Tibial artery (tissue), 4 donors: ENCODE results near the gene ANKRD11.
"Not testable (repeated sequence)": the region's sequence is repeated elsewhere in the genome, so short reads cannot be mapped to it uniquely, and the experiment has no call there.

ENCODE experiments used
- DNase-seq, 2 donors: peaks; one replicate each; pipeline ENCODE4 v3.0.0-alpha.2; 2019
- H3K27ac ChIP-seq, 2 donors: fragments of 200-600 bp; sonication (generic) in 1 of 2; 1 replicate in 1 of 2; 2 replicates in 1 of 2; pipeline ENCODE4 v1.5.1; 2018 to 2019; ENCODE audit warnings: mild to moderate bottlenecking in 1 of 2
- H3K27me3 ChIP-seq, 2 donors: fragments of 200-600 bp; sonication (generic) in 1 of 2; one replicate each; pipeline versions ENCODE4 v1.5.1 to v1.6.0; 2016 to 2019
- H3K36me3 ChIP-seq, 3 donors: fragments of 200-600 bp; sonication (generic) in 2 of 3; one replicate each; pipeline ENCODE4 v1.5.1; 2016 to 2019; ENCODE audit warnings: mild to moderate bottlenecking in 2 of 3
- H3K4me1 ChIP-seq, 4 donors: fragments of 200-600 bp; sonication (generic) in 2 of 4; 1 replicate in 3 of 4; 2 replicates in 1 of 4; pipeline ENCODE4 v1.5.1; 2016 to 2019
- H3K4me3 ChIP-seq, 2 donors: fragments of 200-600 bp; sonication (generic) in 1 of 2; 1 replicate in 1 of 2; 2 replicates in 1 of 2; pipeline ENCODE4 v1.5.1; 2018 to 2019; ENCODE audit warnings: mild to moderate bottlenecking in 2 of 2
- H3K9me3 ChIP-seq, 3 donors: fragments of 200-600 bp; sonication (generic) in 1 of 3; one replicate each; pipeline ENCODE4 v1.5.1; 2016 to 2019
- intact Hi-C: fragments of 100-400 bp; cut with DNase I; formaldehyde crosslinking; loops from one replicate; pipeline ENCODE4 v1.15.0; 2023; ENCODE audit warnings: low total_unique reads
- TF ChIP-seq, protein P1 (sequence below), 2 experiments: fragments of 200-600 bp in 1 of 2; fragments of 450-650 bp in 1 of 2; IDR thresholded peaks; one replicate each; pipeline ENCODE4 v1.5.1; 2017 to 2019; ENCODE audit warnings: antibody characterized with exemption in 2 of 2, mild to moderate bottlenecking in 1 of 2, moderate library complexity in 1 of 2

Gene ANKRD11

DNA sequence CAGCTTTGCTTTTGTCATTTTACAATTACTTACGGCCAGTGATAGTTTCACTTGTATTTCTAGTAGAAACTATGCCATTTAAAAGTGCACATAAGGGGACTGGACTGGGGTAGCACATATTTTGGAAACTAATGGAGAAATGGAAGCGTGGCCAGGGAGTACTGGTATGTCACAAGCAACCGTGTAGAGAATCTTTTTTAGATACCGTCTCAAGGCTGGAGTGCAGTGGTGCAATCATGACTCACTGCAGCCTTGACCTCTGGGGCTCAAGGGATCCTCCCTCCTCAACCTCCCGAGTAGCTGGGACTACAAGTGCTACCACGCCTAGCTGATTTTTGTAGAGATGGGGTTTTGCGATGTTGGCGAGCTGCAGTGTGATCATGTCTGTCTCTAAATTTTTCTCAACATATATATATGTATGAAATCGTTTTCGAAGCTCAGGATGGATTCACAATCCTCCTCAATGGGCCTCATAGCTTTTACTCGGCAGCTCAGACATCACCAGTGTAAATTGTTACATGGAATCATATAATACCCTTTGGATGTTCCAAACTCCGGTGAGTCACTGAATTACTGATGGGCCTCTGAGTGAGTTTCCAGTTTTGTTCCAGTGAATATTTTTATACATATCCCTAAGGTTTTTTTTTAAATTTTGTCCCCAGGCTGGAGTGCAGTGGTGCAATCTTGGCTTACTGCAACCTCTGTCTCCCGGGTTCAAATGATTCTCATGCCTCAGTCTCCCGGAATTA, 221.2 kb downstream of the ANKRD11 start:
- no peak overlapping the region for H3K4me3 ChIP-seq
- no peak overlapping the region for H3K27ac ChIP-seq
- DNase-seq: peak; percentile 60 to 64
- H3K36me3 ChIP-seq: peaks cover 66 to 87% (median 81%) of the 10 kb centered on the region in 3 donors
- H3K4me1 ChIP-seq: no peaks in the 10 kb centered on the region
- no peaks in the 10 kb centered on the region for H3K27me3 ChIP-seq
- H3K9me3 ChIP-seq: no peaks in the 10 kb centered on the region
- TF ChIP-seq, protein P1, sequence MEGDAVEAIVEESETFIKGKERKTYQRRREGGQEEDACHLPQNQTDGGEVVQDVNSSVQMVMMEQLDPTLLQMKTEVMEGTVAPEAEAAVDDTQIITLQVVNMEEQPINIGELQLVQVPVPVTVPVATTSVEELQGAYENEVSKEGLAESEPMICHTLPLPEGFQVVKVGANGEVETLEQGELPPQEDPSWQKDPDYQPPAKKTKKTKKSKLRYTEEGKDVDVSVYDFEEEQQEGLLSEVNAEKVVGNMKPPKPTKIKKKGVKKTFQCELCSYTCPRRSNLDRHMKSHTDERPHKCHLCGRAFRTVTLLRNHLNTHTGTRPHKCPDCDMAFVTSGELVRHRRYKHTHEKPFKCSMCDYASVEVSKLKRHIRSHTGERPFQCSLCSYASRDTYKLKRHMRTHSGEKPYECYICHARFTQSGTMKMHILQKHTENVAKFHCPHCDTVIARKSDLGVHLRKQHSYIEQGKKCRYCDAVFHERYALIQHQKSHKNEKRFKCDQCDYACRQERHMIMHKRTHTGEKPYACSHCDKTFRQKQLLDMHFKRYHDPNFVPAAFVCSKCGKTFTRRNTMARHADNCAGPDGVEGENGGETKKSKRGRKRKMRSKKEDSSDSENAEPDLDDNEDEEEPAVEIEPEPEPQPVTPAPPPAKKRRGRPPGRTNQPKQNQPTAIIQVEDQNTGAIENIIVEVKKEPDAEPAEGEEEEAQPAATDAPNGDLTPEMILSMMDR (IDR thresholded peaks at IDR 0.05): no peak
- intact Hi-C loops: no loop called here

DNA sequence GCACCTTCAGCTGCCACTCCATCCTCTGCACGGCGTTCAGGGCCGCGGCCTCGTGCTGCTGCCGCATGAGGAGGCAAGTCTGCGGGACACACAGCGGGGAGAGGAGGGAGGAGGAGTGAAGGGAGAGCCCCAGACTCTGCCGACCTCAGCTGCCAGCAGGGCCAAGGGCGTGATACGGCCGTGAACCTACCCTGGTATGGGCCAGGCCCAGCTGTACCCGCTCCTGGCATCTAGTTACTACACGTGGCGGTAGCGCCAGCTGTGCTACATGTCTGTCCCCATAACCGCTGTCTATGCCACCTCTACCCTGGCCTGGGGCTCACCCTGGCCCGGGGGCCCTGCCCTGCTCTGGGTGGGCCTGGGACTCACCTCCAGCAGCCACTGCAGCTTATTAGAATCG, 221.8 kb downstream of the ANKRD11 start:
- Histone ChIP-seq H3K36me3 (peaks cover 61 to 81% (median 75%) of the 10 kb centered on the region in 3 donors), H3K27me3 (no peaks in the 10 kb centered on the region), H3K27ac (no peak overlapping the region), H3K4me3 (no peak overlapping the region), H3K4me1 (no peaks in the 10 kb centered on the region), H3K9me3 (no peaks in the 10 kb centered on the region)
- TF ChIP-seq, protein P1 (IDR thresholded peaks at IDR 0.05): no peak
- DNase-seq: peak in 1 of 2 donors; percentile 61
- intact Hi-C loops: no loop called here

DNA sequence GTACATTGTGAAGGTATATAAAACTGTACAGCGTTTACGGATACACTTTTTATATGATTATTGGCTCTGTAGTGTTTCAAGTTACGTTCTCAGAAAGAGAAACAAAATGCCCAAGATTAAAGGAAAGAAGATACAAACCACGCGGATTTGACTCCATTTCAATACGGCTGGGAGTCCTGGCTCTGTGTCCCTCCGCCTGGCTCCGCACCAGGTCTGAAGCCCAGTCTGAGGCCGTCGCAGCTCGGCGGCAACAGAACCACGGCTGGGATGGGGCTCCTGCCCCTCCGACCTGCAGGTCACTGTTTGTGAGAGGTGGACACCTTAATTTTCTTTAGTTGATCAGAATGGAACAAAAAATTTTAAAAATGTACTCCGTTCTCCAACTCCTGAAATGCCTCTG, 222.6 kb downstream of the ANKRD11 start:
- H3K27ac ChIP-seq, intact Hi-C loops, H3K27me3 ChIP-seq, H3K9me3 ChIP-seq, DNase-seq, H3K4me3 ChIP-seq, H3K4me1 ChIP-seq: not testable (repeated sequence)
- peaks cover 52 to 73% (median 67%) of the 10 kb centered on the region in 3 donors for H3K36me3 ChIP-seq

DNA sequence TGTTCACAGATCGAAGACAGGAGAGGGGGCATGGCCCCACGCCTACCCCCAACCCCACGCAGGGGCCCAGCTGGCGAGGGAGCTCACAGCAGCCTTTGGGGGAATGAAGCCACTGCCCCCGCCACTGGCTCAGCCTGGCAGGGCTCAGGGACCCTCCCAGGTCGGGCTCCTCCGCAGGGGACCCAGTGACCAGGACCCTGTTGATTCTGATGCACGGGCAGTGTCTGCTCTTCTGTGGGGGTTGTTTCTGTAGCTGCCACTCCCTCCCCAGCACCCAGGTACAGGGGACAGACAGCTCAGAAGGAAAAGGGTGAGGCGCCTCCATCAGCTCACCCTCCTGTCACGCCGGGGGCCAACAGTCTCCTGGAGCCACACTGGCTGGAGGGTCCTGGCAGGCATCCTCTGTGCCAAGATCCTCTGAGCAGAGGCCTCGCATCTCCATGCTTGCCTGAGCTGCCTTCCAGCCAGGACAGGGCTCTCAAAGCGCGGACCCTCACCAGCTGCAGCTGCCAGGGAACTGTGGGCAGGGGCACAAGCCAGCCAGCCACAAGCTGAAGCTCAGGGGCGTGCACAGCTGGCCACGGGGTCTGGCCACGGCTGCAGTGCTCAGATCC, 223.7 kb downstream of the ANKRD11 start:
- TF ChIP-seq, protein P1 (IDR thresholded peaks at IDR 0.05): no peak
- intact Hi-C loops: no loop called here

DNA sequence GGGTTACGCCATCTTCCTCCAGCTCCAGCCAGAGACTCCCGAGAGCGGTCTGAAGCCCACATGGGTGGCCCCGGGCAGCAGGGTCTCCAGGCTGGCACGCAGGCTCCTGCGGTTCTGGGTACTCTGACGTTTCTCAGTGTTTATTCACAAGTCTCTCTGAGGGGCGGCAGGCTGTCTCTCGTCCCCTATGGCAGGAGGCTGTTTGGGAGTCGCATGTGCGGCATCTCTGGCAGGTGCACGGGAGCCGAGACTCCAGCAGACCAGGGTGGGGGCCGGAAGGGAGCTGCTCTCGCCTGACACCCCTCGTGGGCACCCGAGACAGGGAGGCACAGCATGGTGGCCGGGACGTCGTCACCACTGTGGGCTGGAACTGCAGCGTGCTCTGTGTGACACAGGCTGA, 224.7 kb downstream of the ANKRD11 start:
- intact Hi-C loops: no loop called here
- H3K36me3 ChIP-seq: peaks cover 40 to 52% (median 47%) of the 10 kb centered on the region in 3 donors

More for the DNA sequence above, 223.7 kb downstream of the ANKRD11 start:
- Histone ChIP-seq H3K4me3 (no peak overlapping the region), H3K9me3 (peaks cover 0 to 15% (median 0%) of the 10 kb centered on the region in 3 donors), H3K36me3 (peaks cover 43 to 62% (median 57%) of the 10 kb centered on the region in 3 donors), H3K4me1 (no peaks in the 10 kb centered on the region), H3K27me3 (no peaks in the 10 kb centered on the region), H3K27ac (no peak overlapping the region)
- DNase-seq: no peak

More for the DNA sequence above, 224.7 kb downstream of the ANKRD11 start:
- no peaks in the 10 kb centered on the region for H3K27me3 ChIP-seq
- TF ChIP-seq, protein P1 (IDR thresholded peaks at IDR 0.05): no peak
- peaks cover 0 to 15% (median 0%) of the 10 kb centered on the region in 3 donors for H3K9me3 ChIP-seq
- no peak overlapping the region for H3K27ac ChIP-seq
- DNase-seq: no peak
- H3K4me3 ChIP-seq: no peak overlapping the region
- H3K4me1 ChIP-seq: no peaks in the 10 kb centered on the region
